Naive thymus-derived CD4-positive, alpha-beta T cell (primary cell): ENCODE data around the gene EIF4G3. TPM values are rescaled to one million over a fixed set of nuclear protein-coding genes. Genes with fewer than 3 reads are reported as not detected.
"Not testable (repeated sequence)": the region's sequence is repeated elsewhere in the genome, so short reads cannot be mapped to it uniquely, and the experiment has no call there.

Experiments
- ATAC-seq: fragments of 150-1000 bp; cut with Tn5 transposase; 2 replicates; pipeline ENCODE4 v1.10.0; 2021; ENCODE audit warnings: mild to moderate bottlenecking, moderate library complexity
- CTCF ChIA-PET: fragments of 350-600 bp; sonication (Branson Sonifier 250); formaldehyde crosslinking; loops from one replicate; lab custom pipeline; 2021; ENCODE audit warnings: antibody characterized with exemption; lab: Charles Lee
- POLR2A ChIA-PET: fragments of 350-600 bp; sonication (Branson Sonifier 250); formaldehyde crosslinking; loops from one replicate; lab custom pipeline; 2021; ENCODE audit warnings: antibody characterized with exemption, inconsistent platforms; lab: Charles Lee
- DNase-seq, 9 donors: peaks; one replicate each; pipeline versions ENCODE4 v3.0.0 to v3.0.0-alpha.2; 2020 to 2022; ENCODE audit warnings: mixed read lengths in 1 of 9
- H3K27ac ChIP-seq: one replicate; pipeline ENCODE4 v1.7.0; 2013; ENCODE audit warnings: mild to moderate bottlenecking, low read depth, low read length, moderate library complexity
- H3K27me3 ChIP-seq, 2 donors: one replicate each; pipeline ENCODE4 v1.7.0; 2013; ENCODE audit warnings: low read length in 2 of 2, mild to moderate bottlenecking in 2 of 2, moderate library complexity in 2 of 2; ENCODE audit not compliant: control insufficient read depth in 2 of 2, insufficient read depth in 2 of 2
- H3K36me3 ChIP-seq, 3 experiments: 1 replicate in 2 of 3; 2 replicates in 1 of 3; pipeline ENCODE4 v1.7.0; 2013; ENCODE audit warnings: low read length in 3 of 3, mild to moderate bottlenecking in 3 of 3, moderate library complexity in 1 of 3; ENCODE audit not compliant: insufficient read depth in 3 of 3, control insufficient read depth in 2 of 3
- H3K4me1 ChIP-seq, 2 donors: one replicate each; pipeline ENCODE4 v1.7.0; 2013; ENCODE audit warnings: low read length in 2 of 2, mild to moderate bottlenecking in 2 of 2, moderate library complexity in 1 of 2; ENCODE audit not compliant: control insufficient read depth in 2 of 2, insufficient read depth in 2 of 2
- H3K4me3 ChIP-seq: 2 replicates; pipeline ENCODE4 v1.7.0; 2013; ENCODE audit warnings: mild to moderate bottlenecking, low read length
- H3K9me3 ChIP-seq, 3 experiments: 1 replicate in 2 of 3; 2 replicates in 1 of 3; pipeline ENCODE4 v1.7.0; 2013; ENCODE audit warnings: low read length in 3 of 3; ENCODE audit not compliant: control insufficient read depth in 2 of 3
- H3K27ac Mint-ChIP-seq, 9 donors: one replicate each; pipeline ENCODE4 v1.8.0; 2020 to 2022; ENCODE audit warnings: mixed read lengths in 9 of 9, mild to moderate bottlenecking in 8 of 9, moderate library complexity in 5 of 9, inconsistent platforms in 2 of 9
- H3K27me3 Mint-ChIP-seq, 5 donors: one replicate each; pipeline ENCODE4 v1.8.0; 2021 to 2022; ENCODE audit warnings: mixed read lengths in 5 of 5, mild to moderate bottlenecking in 1 of 5
- H3K36me3 Mint-ChIP-seq, 5 donors: one replicate each; pipeline ENCODE4 v1.8.0; 2020 to 2022; ENCODE audit warnings: mixed read lengths in 5 of 5, mild to moderate bottlenecking in 3 of 5, inconsistent platforms in 1 of 5
- H3K4me1 Mint-ChIP-seq, 7 donors: one replicate each; pipeline ENCODE4 v1.8.0; 2020 to 2022; ENCODE audit warnings: mixed read lengths in 7 of 7, mild to moderate bottlenecking in 3 of 7, inconsistent platforms in 1 of 7
- H3K4me3 Mint-ChIP-seq, 10 donors: one replicate each; pipeline ENCODE4 v1.8.0; 2020 to 2022; ENCODE audit warnings: mild to moderate bottlenecking in 10 of 10, mixed read lengths in 10 of 10, moderate library complexity in 6 of 10, inconsistent platforms in 2 of 10
- H3K9me3 Mint-ChIP-seq, 11 donors: one replicate each; pipeline ENCODE4 v1.8.0; 2020 to 2022; ENCODE audit warnings: mixed read lengths in 11 of 11, mild to moderate bottlenecking in 4 of 11, inconsistent platforms in 1 of 11, moderate library complexity in 1 of 11
- intact Hi-C, 2 donors: fragments of 100-400 bp; cut with micrococcal nuclease; formaldehyde crosslinking; loops; one replicate each; pipeline ENCODE4 v1.15.1; 2023
- polyA plus RNA-seq, 2 donors: library from polyadenylated mRNA; unstranded; fragments of 300-500 nt; fragmentation: Illumina TruSeq; gene quantifications; one replicate each; pipeline ENCODE4 v1.2.3, GENCODE V29; 2021
- total RNA-seq, 6 experiments: library from RNA in 5 of 6; stranded (reverse) in 5 of 6; gene quantifications; 1 replicate in 5 of 6; 2 replicates in 1 of 6; pipeline ENCODE4 v1.2.3 and lab custom pipeline; 2021 to 2026

EIF4G3 gene
- total and polyA plus RNA-seq, 7 experiments from 2014 or later: 3.3 to 46.3 (median 16.4) TPM

- H3K4me1 Mint-ChIP-seq, H3K9me3 Mint-ChIP-seq, H3K27me3 Mint-ChIP-seq, DNase-seq, H3K27ac Mint-ChIP-seq, intact Hi-C loops, H3K36me3 ChIP-seq, H3K9me3 ChIP-seq, H3K4me3 ChIP-seq, H3K4me3 Mint-ChIP-seq, ATAC-seq, H3K4me1 ChIP-seq, H3K27ac ChIP-seq, H3K27me3 ChIP-seq, POLR2A ChIA-PET, H3K36me3 Mint-ChIP-seq: not testable (repeated sequence)
- CTCF ChIA-PET: interaction anchor here (0.9 kb wide), 1 partner anchor 219 kb away, joined by 5 read pairs; no protein-coding TSS in a partner anchor
Measured at GRCh38 chr1:21201238-21201637, 24.5 kb upstream of the EIF4G3 start.

- CTCF ChIA-PET: interaction anchor here (0.9 kb wide), 1 partner anchor 219 kb away, joined by 5 read pairs; no protein-coding TSS in a partner anchor
- Mint-ChIP-seq H3K4me3 (no peak overlapping the region), H3K9me3 (no peaks in the 10 kb centered on the region), H3K4me1 (no peaks in the 10 kb centered on the region), H3K27ac (no peak overlapping the region), H3K27me3 (peaks cover 4 to 9% (median 5%) of the 10 kb centered on the region in 5 donors), H3K36me3 (no peaks in the 10 kb centered on the region)
- no peaks in the 10 kb centered on the region for H3K4me1 ChIP-seq
- H3K27me3 ChIP-seq: no peaks in the 10 kb centered on the region
- H3K27ac ChIP-seq: no peak overlapping the region
- POLR2A ChIA-PET: no interaction called here
- no peak overlapping the region for H3K4me3 ChIP-seq
- no peak for DNase-seq
- ATAC-seq: no peak
- intact Hi-C loops: no loop called here
- H3K36me3 ChIP-seq: no peaks in the 10 kb centered on the region
- no peaks in the 10 kb centered on the region for H3K9me3 ChIP-seq
Measured at GRCh38 chr1:21200767-21201166, 24.1 kb upstream of the EIF4G3 start.

DNA sequence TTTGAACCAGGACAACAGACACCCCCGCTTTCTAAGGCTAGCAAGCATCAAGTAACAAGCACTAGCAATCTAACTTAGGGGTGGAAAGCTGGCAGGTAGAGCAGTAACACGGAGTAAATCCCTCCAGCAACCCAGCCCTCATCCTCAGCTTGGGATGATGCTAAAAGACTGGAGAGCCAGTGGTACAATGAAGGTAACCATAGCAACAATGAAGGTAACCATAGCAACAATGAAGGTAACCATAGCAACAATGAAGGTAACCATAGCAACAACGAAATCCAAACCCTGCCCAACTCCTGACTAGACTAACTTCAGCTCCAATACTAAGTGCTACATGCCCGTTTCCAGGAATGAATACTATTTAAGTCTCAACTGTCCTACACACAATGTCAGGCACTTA lies 22.2 kb upstream of the EIF4G3 start:
- Histone ChIP-seq H3K36me3 (no peaks in the 10 kb centered on the region), H3K27me3 (no peaks in the 10 kb centered on the region), H3K27ac (no peak overlapping the region), H3K4me3 (no peak overlapping the region), H3K9me3 (no peaks in the 10 kb centered on the region), H3K4me1 (no peaks in the 10 kb centered on the region)
- POLR2A ChIA-PET: interaction anchor here (0.9 kb wide), 1 partner anchor 548 kb away, joined by 5 read pairs; no protein-coding TSS in a partner anchor
- H3K4me3 Mint-ChIP-seq: no peak overlapping the region
- H3K27ac Mint-ChIP-seq: peak overlapping the region in 1 of 9 donors; percentile 43
- no peak for ATAC-seq
- no peaks in the 10 kb centered on the region for H3K36me3 Mint-ChIP-seq
- DNase-seq: no peak
- CTCF ChIA-PET: interaction anchor here (0.6 kb wide), 1 partner anchor 72 kb away, joined by 3 read pairs; no protein-coding TSS in a partner anchor
- intact Hi-C loops: loop anchor here (5.0 kb wide), 3 partner anchors 412 to 1282 kb away; partner anchors contain the start of gene HP1BP3 (in 1 of the 2)
- peaks cover 0 to 5% (median 3%) of the 10 kb centered on the region in 7 donors for H3K4me1 Mint-ChIP-seq
- H3K9me3 Mint-ChIP-seq: no peaks in the 10 kb centered on the region
- peaks cover 4 to 9% (median 7%) of the 10 kb centered on the region in 5 donors for H3K27me3 Mint-ChIP-seq

- Histone ChIP-seq H3K4me1 (no peaks in the 10 kb centered on the region), H3K4me3 (no peak overlapping the region), H3K27ac (no peak overlapping the region), H3K36me3 (no peaks in the 10 kb centered on the region), H3K9me3 (no peaks in the 10 kb centered on the region), H3K27me3 (no peaks in the 10 kb centered on the region)
- Mint-ChIP-seq H3K27me3 (peaks cover 4 to 17% (median 5%) of the 10 kb centered on the region in 5 donors), H3K27ac (peak overlapping the region in 1 of 9 donors; percentile 14), H3K4me3 (no peak overlapping the region), H3K4me1 (peaks cover 0 to 17% (median 3%) of the 10 kb centered on the region in 7 donors), H3K36me3 (no peaks in the 10 kb centered on the region), H3K9me3 (no peaks in the 10 kb centered on the region)
- ChIA-PET POLR2A (no interaction called here), CTCF (interaction anchor here (1.8 kb wide), 1 partner anchor 496 kb away, joined by 4 read pairs; no protein-coding TSS in a partner anchor)
- intact Hi-C loops: no loop called here
- DNase-seq: no peak
- ATAC-seq: no peak
Measured at GRCh38 chr1:21192871-21193270, 16.2 kb upstream of the EIF4G3 start.

GRCh38 chr1:21192284-21192683 lies 15.6 kb upstream of the EIF4G3 start:
- Histone ChIP-seq H3K27ac (no peak overlapping the region), H3K4me3 (no peak overlapping the region), H3K36me3 (no peaks in the 10 kb centered on the region), H3K9me3 (no peaks in the 10 kb centered on the region), H3K27me3 (no peaks in the 10 kb centered on the region), H3K4me1 (no peaks in the 10 kb centered on the region)
- peaks cover 0 to 17% (median 3%) of the 10 kb centered on the region in 7 donors for H3K4me1 Mint-ChIP-seq
- DNase-seq (no peak), ATAC-seq (no peak)
- H3K4me3 Mint-ChIP-seq: no peak overlapping the region
- ChIA-PET POLR2A (no interaction called here), CTCF (interaction anchor here (0.7 to 1.8 kb wide), 2 partner anchors 146 to 495 kb away, joined by 4 read pairs; no protein-coding TSS in a partner anchor)
- intact Hi-C loops: no loop called here
- peaks cover 4 to 17% (median 5%) of the 10 kb centered on the region in 5 donors for H3K27me3 Mint-ChIP-seq
- H3K9me3 Mint-ChIP-seq: no peaks in the 10 kb centered on the region
- H3K27ac Mint-ChIP-seq: no peak overlapping the region
- H3K36me3 Mint-ChIP-seq: no peaks in the 10 kb centered on the region

GRCh38 chr1:21190771-21191170 lies 14.1 kb upstream of the EIF4G3 start:
- H3K36me3 ChIP-seq, H3K4me3 Mint-ChIP-seq, H3K27ac Mint-ChIP-seq, H3K9me3 Mint-ChIP-seq, DNase-seq, intact Hi-C loops, H3K4me3 ChIP-seq, H3K27ac ChIP-seq, H3K27me3 ChIP-seq, H3K36me3 Mint-ChIP-seq, ATAC-seq, H3K4me1 ChIP-seq, H3K9me3 ChIP-seq, POLR2A ChIA-PET: not testable (repeated sequence)
- CTCF ChIA-PET: interaction anchor here (0.6 kb wide), 1 partner anchor 494 kb away, joined by 4 read pairs; no protein-coding TSS in a partner anchor
- Mint-ChIP-seq H3K27me3 (peaks cover 0 to 12% (median 3%) of the 10 kb centered on the region in 5 donors), H3K4me1 (peaks cover 0 to 17% (median 3%) of the 10 kb centered on the region in 7 donors)
